Fibroblast of lung (primary cell): ENCODE data around the gene GAS7. TPM values are rescaled to one million over a fixed set of nuclear protein-coding genes. Genes with fewer than 3 reads are reported as not detected.
A peak's percentile ranks its signal among the peaks of the same experiment; 100 is the strongest.

Experiments used
- DNase-seq, 2 donors: peaks; one replicate each; pipeline versions ENCODE4 v3.0.0 to v3.0.0-alpha.2; 2010; ENCODE audit warnings: low read depth in 2 of 2
- H2AFZ ChIP-seq: 2 replicates; pipeline ENCODE4 v1.5.1; 2012; ENCODE audit warnings: low read length, control low read depth, inconsistent platforms
- H3K27ac ChIP-seq: 2 replicates; pipeline ENCODE4 v1.5.1; 2011; ENCODE audit warnings: low read length, control low read depth; ENCODE audit not compliant: insufficient read depth
- H3K27me3 ChIP-seq: 2 replicates; pipeline ENCODE4 v1.5.1; 2011; ENCODE audit warnings: mild to moderate bottlenecking, low read length; ENCODE audit not compliant: control insufficient read depth, insufficient read depth
- H3K36me3 ChIP-seq: 2 replicates; pipeline ENCODE4 v1.5.1; 2011; ENCODE audit warnings: low read length; ENCODE audit not compliant: control insufficient read depth, insufficient read depth
- H3K4me1 ChIP-seq: 2 replicates; pipeline ENCODE4 v1.5.1; 2011; ENCODE audit warnings: low read length; ENCODE audit not compliant: control insufficient read depth, insufficient read depth; ENCODE audit errors: extremely low read depth
- H3K4me2 ChIP-seq: 2 replicates; pipeline ENCODE4 v1.5.1; 2011; ENCODE audit warnings: low read length, control low read depth; ENCODE audit not compliant: insufficient read depth; ENCODE audit errors: extremely low read depth
- H3K4me3 ChIP-seq, 4 experiments: fragments of 200-600 bp in 1 of 4; sonication (generic) in 1 of 4; replicated peaks in 1 of 4; 2 replicates each; pipeline ENCODE4 v1.5.1; 2011 to 2016; ENCODE audit warnings: low read length in 4 of 4, low read depth in 3 of 4, mild to moderate bottlenecking in 3 of 4, control low read depth in 2 of 4, inconsistent platforms in 1 of 4, mixed read lengths in 1 of 4; ENCODE audit not compliant: insufficient read depth in 1 of 4; ENCODE audit errors: control extremely low read depth in 1 of 4
- H3K79me2 ChIP-seq: 2 replicates; pipeline ENCODE4 v1.5.1; 2012; ENCODE audit warnings: mild to moderate bottlenecking, low read length, inconsistent platforms; ENCODE audit not compliant: control insufficient read depth, insufficient read depth
- H3K9ac ChIP-seq: 2 replicates; pipeline ENCODE4 v1.5.1; 2011; ENCODE audit warnings: mild to moderate bottlenecking, low read length, control low read depth; ENCODE audit not compliant: insufficient read depth
- H3K9me3 ChIP-seq: 2 replicates; pipeline ENCODE4 v1.5.1; 2012; ENCODE audit warnings: low read depth, low read length; ENCODE audit not compliant: control insufficient read depth, insufficient read depth
- H4K20me1 ChIP-seq: 2 replicates; pipeline ENCODE4 v1.5.1; 2011; ENCODE audit warnings: low read length; ENCODE audit not compliant: control insufficient read depth, insufficient read depth; ENCODE audit errors: extremely low read depth
- EZH2 ChIP-seq: IDR thresholded peaks from 2 replicates; pipeline ENCODE4 v1.5.1; 2012; ENCODE audit warnings: low read length, control low read depth, mild to moderate bottlenecking; ENCODE audit errors: missing control alignments
- polyA plus RNA-seq, 2 donors: library from polyadenylated mRNA; depleted of rRNA in 1 of 2; stranded (reverse) in 1 of 2; unstranded in 1 of 2; fragments of >200 nt; gene quantifications; 2 replicates each; pipeline ENCODE4 v1.2.1, GENCODE V29; 2011 to 2012; ENCODE audit warnings: missing spikeins in 1 of 2
- total RNA-seq: library from RNA; depleted of rRNA; stranded (reverse); fragments of >200 nt; gene quantifications from 2 replicates; pipeline ENCODE4 v1.2.1, GENCODE V29; 2014
- TF ChIP-seq, protein P1 (sequence below), 2 donors: IDR thresholded peaks in 1 of 2; conservative IDR thresholded peaks in 1 of 2; 1 replicate in 1 of 2; 2 replicates in 1 of 2; pipeline ENCODE4 v1.5.1; 2011 to 2012; ENCODE audit warnings: low read length in 2 of 2, control low read depth in 1 of 2, inconsistent platforms in 1 of 2, low read depth in 1 of 2, mild to moderate bottlenecking in 1 of 2

Gene GAS7
- total and polyA plus RNA-seq, 2 donors (not counting 1 experiment from before 2014, with no cell fraction given), result 0.58 to 2.6 TPM

DNA sequence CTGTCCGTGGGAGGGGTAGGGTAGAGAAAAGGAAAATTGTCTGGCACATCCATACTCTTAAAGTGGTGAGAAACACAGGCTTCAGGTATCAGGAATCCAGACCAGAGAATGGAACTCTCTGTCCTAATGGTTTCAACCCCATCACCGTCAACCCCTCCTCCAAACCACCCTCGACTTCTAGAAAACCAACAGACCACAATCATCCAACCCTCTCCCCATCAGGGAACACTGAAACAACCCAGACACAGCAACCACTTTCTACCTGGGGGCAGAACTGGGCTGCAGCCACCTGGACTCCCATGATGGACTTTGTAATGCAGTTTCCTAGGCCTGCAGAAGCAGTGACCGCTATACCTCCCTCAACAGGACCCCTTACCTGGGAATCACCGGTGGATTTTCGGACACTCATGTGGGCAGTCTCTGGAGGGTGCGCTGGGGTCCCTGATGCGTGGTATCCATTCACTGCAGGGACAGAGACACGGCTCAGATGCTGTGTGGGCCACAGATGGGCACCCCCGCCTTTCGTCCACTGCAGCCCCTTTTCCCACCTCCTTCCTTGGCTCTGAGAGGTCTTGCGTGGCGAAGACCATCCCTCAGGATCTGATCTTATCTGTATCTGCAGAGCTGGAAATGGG lies 229.0 kb downstream of the GAS7 start:
- Histone ChIP-seq H3K79me2 (no peaks in the 10 kb centered on the region), H3K36me3 (no peaks in the 10 kb centered on the region), H3K27me3 (no peaks in the 10 kb centered on the region), H3K9ac (no peak overlapping the region), H3K9me3 (no peaks in the 10 kb centered on the region), H3K4me1 (no peaks in the 10 kb centered on the region), H3K4me3 (no peak overlapping the region), H2AFZ (no peak overlapping the region), H3K27ac (no peak overlapping the region), H3K4me2 (no peak overlapping the region), H4K20me1 (no peaks in the 10 kb centered on the region)
- no peak for DNase-seq
- TF ChIP-seq EZH2, result no peak
- TF ChIP-seq, protein P1, sequence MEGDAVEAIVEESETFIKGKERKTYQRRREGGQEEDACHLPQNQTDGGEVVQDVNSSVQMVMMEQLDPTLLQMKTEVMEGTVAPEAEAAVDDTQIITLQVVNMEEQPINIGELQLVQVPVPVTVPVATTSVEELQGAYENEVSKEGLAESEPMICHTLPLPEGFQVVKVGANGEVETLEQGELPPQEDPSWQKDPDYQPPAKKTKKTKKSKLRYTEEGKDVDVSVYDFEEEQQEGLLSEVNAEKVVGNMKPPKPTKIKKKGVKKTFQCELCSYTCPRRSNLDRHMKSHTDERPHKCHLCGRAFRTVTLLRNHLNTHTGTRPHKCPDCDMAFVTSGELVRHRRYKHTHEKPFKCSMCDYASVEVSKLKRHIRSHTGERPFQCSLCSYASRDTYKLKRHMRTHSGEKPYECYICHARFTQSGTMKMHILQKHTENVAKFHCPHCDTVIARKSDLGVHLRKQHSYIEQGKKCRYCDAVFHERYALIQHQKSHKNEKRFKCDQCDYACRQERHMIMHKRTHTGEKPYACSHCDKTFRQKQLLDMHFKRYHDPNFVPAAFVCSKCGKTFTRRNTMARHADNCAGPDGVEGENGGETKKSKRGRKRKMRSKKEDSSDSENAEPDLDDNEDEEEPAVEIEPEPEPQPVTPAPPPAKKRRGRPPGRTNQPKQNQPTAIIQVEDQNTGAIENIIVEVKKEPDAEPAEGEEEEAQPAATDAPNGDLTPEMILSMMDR (conservative IDR thresholded peaks at IDR 0.05 in 1 of 2, IDR thresholded peaks at IDR 0.05 in 1 of 2; ENCODE audit: low read depth in 1 of 2, low read length in 2 of 2), result no peak

DNA sequence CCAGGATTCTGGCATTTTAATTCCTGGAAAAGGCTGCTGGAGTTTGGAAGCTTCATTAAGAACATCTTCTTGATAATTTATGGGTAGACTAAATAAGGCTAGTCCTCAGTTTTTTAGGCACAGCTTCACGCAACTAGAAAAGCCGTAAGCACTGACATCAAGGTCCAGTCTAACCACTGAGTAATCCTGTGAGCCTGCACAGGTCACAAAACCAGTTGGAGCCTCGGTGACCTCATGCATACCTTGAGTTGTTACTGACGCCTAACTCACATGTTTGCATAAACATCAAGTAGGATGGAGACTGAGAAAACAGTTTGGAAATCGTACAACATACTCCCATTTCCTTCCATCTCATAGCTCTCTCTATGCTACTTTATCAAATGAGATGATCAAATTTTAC lies 229.5 kb downstream of the GAS7 start:
- H3K27ac ChIP-seq, result no peak overlapping the region
- H3K79me2 ChIP-seq, result no peaks in the 10 kb centered on the region
- peak; percentile 6 to 55 for DNase-seq
- H3K9me3 ChIP-seq, result no peaks in the 10 kb centered on the region
- no peak overlapping the region for H3K4me2 ChIP-seq
- no peak overlapping the region for H3K9ac ChIP-seq
- H3K27me3 ChIP-seq, result no peaks in the 10 kb centered on the region
- no peaks in the 10 kb centered on the region for H4K20me1 ChIP-seq
- no peaks in the 10 kb centered on the region for H3K4me1 ChIP-seq
- no peaks in the 10 kb centered on the region for H3K36me3 ChIP-seq
- TF ChIP-seq, protein P1 (conservative IDR thresholded peaks at IDR 0.05 in 1 of 2, IDR thresholded peaks at IDR 0.05 in 1 of 2; ENCODE audit: low read depth in 1 of 2, low read length in 2 of 2), result no peak
- no peak for TF ChIP-seq EZH2
- H3K4me3 ChIP-seq, result no peak overlapping the region
- H2AFZ ChIP-seq, result no peak overlapping the region

DNA sequence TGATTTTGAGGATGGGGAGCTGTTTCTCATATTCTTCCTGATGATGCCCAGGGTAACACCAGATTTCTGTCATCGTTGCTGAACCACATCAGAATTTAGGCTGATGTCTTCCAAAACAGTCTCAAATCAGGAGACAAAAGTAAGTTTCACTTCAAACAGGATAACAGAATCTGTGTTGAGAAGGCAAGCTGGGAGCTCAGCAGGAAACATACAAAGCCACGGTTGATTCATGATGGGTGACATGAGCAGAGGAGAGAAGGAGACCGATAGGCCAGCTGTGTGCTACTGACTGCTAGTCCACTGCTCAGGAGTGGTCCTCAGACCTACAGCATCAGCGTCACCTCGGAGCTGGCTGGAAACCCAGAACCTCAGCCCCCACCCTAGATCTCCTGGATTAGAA lies 230.4 kb downstream of the GAS7 start:
- H3K4me3 ChIP-seq, result no peak overlapping the region
- no peak for TF ChIP-seq EZH2
- TF ChIP-seq, protein P1 (conservative IDR thresholded peaks at IDR 0.05 in 1 of 2, IDR thresholded peaks at IDR 0.05 in 1 of 2; ENCODE audit: low read depth in 1 of 2, low read length in 2 of 2), result no peak
- H3K36me3 ChIP-seq, result no peaks in the 10 kb centered on the region
- no peaks in the 10 kb centered on the region for H3K9me3 ChIP-seq
- no peak overlapping the region for H3K4me2 ChIP-seq
- no peaks in the 10 kb centered on the region for H3K27me3 ChIP-seq
- DNase-seq, result no peak
- no peaks in the 10 kb centered on the region for H4K20me1 ChIP-seq
- H3K27ac ChIP-seq, result no peak overlapping the region
- no peak overlapping the region for H2AFZ ChIP-seq
- H3K9ac ChIP-seq, result no peak overlapping the region
- no peaks in the 10 kb centered on the region for H3K79me2 ChIP-seq
- H3K4me1 ChIP-seq, result no peaks in the 10 kb centered on the region
